Panc1 (cell line): ENCODE data around the gene ARHGAP25. TPM values are rescaled to one million over a fixed set of nuclear protein-coding genes. Genes with fewer than 3 reads are reported as not detected.

Experiments used
- ATAC-seq: fragments of 200-7000 bp; cut with Tn5 transposase; 2 replicates; pipeline ENCODE4 v1.9.1; 2020; ENCODE audit warnings: mild to moderate bottlenecking, moderate library complexity
- BruUV-seq: library from RNA; stranded (reverse); fragments of 400-500 nt; replicated peaks from 2 replicates; lab custom pipeline; 2021; lab: Mats Ljungman, UMichigan
- CTCF ChIA-PET: fragments of 300-600 bp; sonication (Branson Sonifier 250); formaldehyde crosslinking; loops from one replicate; lab custom pipeline; 2022; ENCODE audit warnings: antibody characterized with exemption; lab: Charles Lee
- POLR2A ChIA-PET: fragments of 300-600 bp; sonication (Branson Sonifier 250); formaldehyde crosslinking; loops from one replicate; lab custom pipeline; 2022; ENCODE audit warnings: antibody characterized with exemption; lab: Charles Lee
- DNase-seq: peaks from one replicate; pipeline ENCODE4 v3.0.0-alpha.2; 2010; ENCODE audit warnings: low read depth, low spot score
- H3K27ac ChIP-seq: 2 replicates; pipeline ENCODE4 v1.5.1; 2011; ENCODE audit warnings: mild to moderate bottlenecking, low read length, inconsistent platforms
- H3K27me3 ChIP-seq: fragments of 200-500 bp; sonication (Bioruptor generic); 2 replicates; pipeline ENCODE4 v1.6.0; 2014; ENCODE audit warnings: low read length, inconsistent platforms; ENCODE audit not compliant: control insufficient read depth, insufficient read depth
- H3K36me3 ChIP-seq: fragments of 200-500 bp; sonication (Bioruptor generic); 2 replicates; pipeline ENCODE4 v1.5.1; 2014; ENCODE audit warnings: inconsistent platforms, mild to moderate bottlenecking, low read length, moderate library complexity; ENCODE audit not compliant: control insufficient read depth, insufficient read depth
- H3K4me1 ChIP-seq: 2 replicates; pipeline ENCODE4 v1.5.1; 2011; ENCODE audit warnings: inconsistent platforms, mild to moderate bottlenecking, low read length, moderate library complexity; ENCODE audit not compliant: control insufficient read depth, insufficient read depth
- H3K4me3 ChIP-seq, 2 experiments: 2 replicates each; pipeline ENCODE4 v1.5.1; 2011 to 2012; ENCODE audit warnings: low read depth in 2 of 2, low read length in 2 of 2, mild to moderate bottlenecking in 2 of 2, inconsistent platforms in 1 of 2, moderate library complexity in 1 of 2
- H3K9me3 ChIP-seq: fragments of 200-500 bp; sonication (Bioruptor generic); 2 replicates; pipeline ENCODE4 v1.5.1; 2014; ENCODE audit warnings: low read depth, mild to moderate bottlenecking, inconsistent platforms, low read length, moderate library complexity; ENCODE audit not compliant: control insufficient read depth, insufficient read depth
- CTCF ChIP-seq: fragments of 450-650 bp; IDR thresholded peaks from 2 replicates; pipeline ENCODE4 v1.5.1; 2017; ENCODE audit warnings: mild to moderate bottlenecking
- POLR2AphosphoS5 ChIP-seq: IDR thresholded peaks from 2 replicates; pipeline ENCODE4 v1.6.1; 2012; ENCODE audit warnings: mild to moderate bottlenecking, low read depth, low read length, moderate library complexity
- REST ChIP-seq, 2 experiments: IDR thresholded peaks; 2 replicates each; pipeline ENCODE4 v1.6.1; 2011 to 2012; ENCODE audit warnings: low read depth in 2 of 2, control low read depth in 1 of 2, low read length in 1 of 2, mild to moderate bottlenecking in 1 of 2, moderate library complexity in 1 of 2; ENCODE audit not compliant: insufficient read depth in 1 of 2
- SIN3A ChIP-seq: IDR thresholded peaks from 2 replicates; pipeline ENCODE4 v1.6.1; 2012; ENCODE audit warnings: low read depth, mild to moderate bottlenecking, low read length, moderate library complexity, borderline replicate concordance; ENCODE audit not compliant: insufficient read depth
- TCF7L2 ChIP-seq: IDR thresholded peaks from 2 replicates; pipeline ENCODE4 v1.6.1; 2011; ENCODE audit warnings: mild to moderate bottlenecking, low read depth, low read length, inconsistent platforms
- in situ Hi-C: cut with HindIII; loops from 2 replicates; pipeline ENCODE4 v1.10.0; 2016; ENCODE audit warnings: low sequenced_read_pairs, low pct_unique_long_range_greater_than_20kb
- intact Hi-C: fragments of 100-400 bp; cut with micrococcal nuclease; formaldehyde crosslinking; loops from one replicate; pipeline ENCODE4 v1.10.0; 2022; ENCODE audit not compliant: unreplicated experiment
- total RNA-seq: library from RNA; stranded (reverse); gene quantifications from one replicate; pipeline ENCODE4 v1.2.1, GENCODE V29; 2021; ENCODE audit not compliant: unreplicated experiment

ARHGAP25 gene
- total RNA-seq, 1 experiment from 2014 or later, result 0.49 TPM

- BruUV-seq, result no TSS peak
- Histone ChIP-seq H3K27me3 (peaks cover 29% of the 10 kb centered on the region), H3K36me3 (no peaks in the 10 kb centered on the region), H3K4me1 (no peaks in the 10 kb centered on the region), H3K9me3 (0 out of 2 replicates have a peak, but pooled peaks cover 3% of the 10 kb centered on the region), H3K27ac (no peak overlapping the region), H3K4me3 (no peak overlapping the region)
- in situ Hi-C loops (no loop called here), intact Hi-C loops (no loop called here)
- POLR2A ChIA-PET, result no interaction called here
- TF ChIP-seq REST (IDR thresholded peaks at IDR 0.05; ENCODE audit: insufficient read depth in 1 of 2, low read depth in 2 of 2, low read length in 1 of 2) (no peak), CTCF (no peak), SIN3A (no peak), TCF7L2 (no peak), POLR2AphosphoS5 (no peak)
- DNase-seq (no peak), ATAC-seq (no peak)
- CTCF ChIA-PET, result no interaction called here
Observed at GRCh38 chr2:68853915-68854314, 119.3 kb downstream of the ARHGAP25 start.

- ChIA-PET POLR2A (no interaction called here), CTCF (interaction anchor here (0.6 kb wide), 1 partner anchor 23 kb away, joined by 7 read pairs; no protein-coding TSS in a partner anchor)
- in situ Hi-C loops, result no loop called here
- Histone ChIP-seq H3K36me3 (no peaks in the 10 kb centered on the region), H3K4me1 (no peaks in the 10 kb centered on the region), H3K4me3 (no peak overlapping the region), H3K27me3 (peaks cover 28% of the 10 kb centered on the region), H3K27ac (no peak overlapping the region), H3K9me3 (0 out of 2 replicates have a peak, but pooled peaks cover 3% of the 10 kb centered on the region)
- DNase-seq (no peak), ATAC-seq (no peak)
- no peak for TF ChIP-seq TCF7L2
- TF ChIP-seq REST (IDR thresholded peaks at IDR 0.05; ENCODE audit: insufficient read depth in 1 of 2, low read depth in 2 of 2, low read length in 1 of 2), result no peak
- no peak for TF ChIP-seq SIN3A
- TF ChIP-seq CTCF, result no peak
- TF ChIP-seq POLR2AphosphoS5, result no peak
- intact Hi-C loops, result no loop called here
- BruUV-seq, result no TSS peak
Observed at GRCh38 chr2:68854476-68854875, 119.9 kb downstream of the ARHGAP25 start.
